Trophoblast cell (in vitro differentiated cells and primary cell): Measurements from ENCODE around the gene ZNF574.

Source experiments
- DNase-seq, 2 donors: peaks; one replicate each; pipeline ENCODE4 v3.0.0-alpha.2; 2016
- H2AFZ ChIP-seq: 2 replicates; pipeline ENCODE4 v1.6.1; 2013; ENCODE audit warnings: low read length, moderate library complexity, mild to moderate bottlenecking; ENCODE audit not compliant: insufficient read depth, poor library complexity
- H2AK5ac ChIP-seq: 2 replicates; pipeline ENCODE4 v1.6.1; 2013; ENCODE audit warnings: mild to moderate bottlenecking, low read length
- H2BK120ac ChIP-seq: 2 replicates; pipeline ENCODE4 v1.6.1; 2013; ENCODE audit warnings: low read length, mild to moderate bottlenecking, moderate library complexity; ENCODE audit not compliant: insufficient read depth, poor library complexity
- H2BK12ac ChIP-seq: 2 replicates; pipeline ENCODE4 v1.6.1; 2013; ENCODE audit warnings: mild to moderate bottlenecking, low read length, moderate library complexity
- H2BK5ac ChIP-seq: 2 replicates; pipeline ENCODE4 v1.6.1; 2013; ENCODE audit warnings: low read length, low read depth, moderate library complexity, mild to moderate bottlenecking; ENCODE audit not compliant: poor library complexity
- H3K14ac ChIP-seq: 2 replicates; pipeline ENCODE4 v1.6.1; 2013; ENCODE audit warnings: mild to moderate bottlenecking, low read length
- H3K18ac ChIP-seq: 2 replicates; pipeline ENCODE4 v1.6.1; 2013; ENCODE audit warnings: mild to moderate bottlenecking, low read length
- H3K23ac ChIP-seq: 2 replicates; pipeline ENCODE4 v1.6.1; 2013; ENCODE audit warnings: low read length
- H3K27ac ChIP-seq: 2 replicates; pipeline ENCODE4 v1.5.1; 2013; ENCODE audit warnings: low read depth, mild to moderate bottlenecking, inconsistent platforms, low read length, moderate library complexity
- H3K27me3 ChIP-seq: 2 replicates; pipeline ENCODE4 v1.6.1; 2013; ENCODE audit warnings: inconsistent platforms, mild to moderate bottlenecking, low read length, moderate library complexity; ENCODE audit not compliant: insufficient read depth
- H3K36me3 ChIP-seq, 2 experiments: 1 replicate in 1 of 2; 2 replicates in 1 of 2; pipeline ENCODE4 v1.6.1; 2013; ENCODE audit warnings: low read length in 2 of 2, mild to moderate bottlenecking in 2 of 2, moderate library complexity in 1 of 2; ENCODE audit not compliant: insufficient read depth in 2 of 2, control insufficient read depth in 1 of 2
- H3K4ac ChIP-seq: 2 replicates; pipeline ENCODE4 v1.6.1; 2013; ENCODE audit warnings: low read depth, mild to moderate bottlenecking, low read length, moderate library complexity
- H3K4me1 ChIP-seq, 2 experiments: 1 replicate in 1 of 2; 2 replicates in 1 of 2; pipeline ENCODE4 v1.6.1; 2013; ENCODE audit warnings: low read length in 2 of 2, mild to moderate bottlenecking in 2 of 2, moderate library complexity in 1 of 2; ENCODE audit not compliant: insufficient read depth in 2 of 2, control insufficient read depth in 1 of 2
- H3K4me2 ChIP-seq: 2 replicates; pipeline ENCODE4 v1.6.1; 2013; ENCODE audit warnings: inconsistent platforms, mild to moderate bottlenecking, low read length, moderate library complexity
- H3K4me3 ChIP-seq: 2 replicates; pipeline ENCODE4 v1.5.1; 2013; ENCODE audit warnings: mild to moderate bottlenecking, low read depth, low read length, inconsistent platforms
- H3K79me1 ChIP-seq: one replicate; pipeline ENCODE4 v1.6.1; 2013; ENCODE audit warnings: low read length
- H3K79me2 ChIP-seq: 2 replicates; pipeline ENCODE4 v1.6.1; 2013; ENCODE audit warnings: low read length, mild to moderate bottlenecking; ENCODE audit not compliant: control insufficient read depth, insufficient read depth, poor library complexity
- H3K9ac ChIP-seq: 2 replicates; pipeline ENCODE4 v1.6.1; 2013; ENCODE audit warnings: mild to moderate bottlenecking, low read length
- H3K9me3 ChIP-seq: 2 replicates; pipeline ENCODE4 v1.6.1; 2013; ENCODE audit warnings: low read depth, mild to moderate bottlenecking, control low read depth, inconsistent platforms, low read length; ENCODE audit not compliant: insufficient read depth
- H4K12ac ChIP-seq: 2 replicates; pipeline ENCODE4 v1.6.1; 2013; ENCODE audit warnings: low read depth, mild to moderate bottlenecking, low read length, moderate library complexity
- H4K8ac ChIP-seq: 2 replicates; pipeline ENCODE4 v1.6.1; 2013; ENCODE audit warnings: low read depth, mild to moderate bottlenecking, low read length, moderate library complexity
- H4K91ac ChIP-seq: one replicate; pipeline ENCODE4 v1.6.1; 2013; ENCODE audit warnings: low read depth, mild to moderate bottlenecking, low read length, moderate library complexity
- WGBS: extraction: QIAGEN DNeasy Blood & Tissue Kit; methylation state at CpG from one replicate; pipeline ENCODE4 v1.1.7; 2013; ENCODE audit warnings: missing lambda C conversion rate; ENCODE audit not compliant: insufficient read length, insufficient coverage; ENCODE audit errors: extremely low coverage; 5-methylcytosine and 5-hydroxymethylcytosine counted together

Gene ZNF574

DNA sequence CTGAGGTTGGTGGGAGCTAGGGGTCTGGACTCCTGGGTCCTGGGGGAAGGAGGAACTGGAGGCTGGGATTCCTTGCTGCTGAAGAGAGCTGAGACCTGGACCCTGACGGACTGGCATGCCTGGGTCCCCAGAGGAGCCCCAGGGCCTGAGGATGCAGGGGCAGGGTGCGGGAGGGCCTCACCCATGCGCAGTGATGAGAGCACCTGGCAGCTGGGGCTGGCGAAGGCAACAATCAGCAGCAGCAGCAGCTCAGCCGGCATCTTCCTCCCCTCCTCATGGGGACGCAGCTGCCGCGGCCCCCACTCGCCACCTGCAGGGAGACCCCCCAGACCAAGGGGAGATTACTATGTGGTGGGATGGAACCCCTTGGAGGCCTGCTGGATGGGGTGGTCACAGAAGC, 10.5 kb upstream of the ZNF574 start:
- Histone ChIP-seq H3K4me3 (no peak overlapping the region), H3K27me3 (peaks cover 17% of the 10 kb centered on the region), H4K8ac (no peak overlapping the region), H3K4me2 (no peak overlapping the region), H3K36me3 (no peaks in the 10 kb centered on the region), H2AFZ (no peak overlapping the region), H2BK12ac (no peak overlapping the region), H3K9me3 (peaks cover 1% of the 10 kb centered on the region), H2BK5ac (no peak overlapping the region), H3K14ac (no peak overlapping the region), H2AK5ac (no peak overlapping the region), H3K4ac (no peak overlapping the region), H3K4me1 (no peaks in the 10 kb centered on the region), H4K91ac (no peak overlapping the region), H3K79me2 (no peaks in the 10 kb centered on the region), H2BK120ac (no peak overlapping the region), H3K27ac (no peak overlapping the region), H3K9ac (no peak overlapping the region), H3K23ac (no peak overlapping the region), H3K79me1 (no peaks in the 10 kb centered on the region), H3K18ac (no peak overlapping the region), H4K12ac (no peak overlapping the region)
- DNase-seq = no peak
- no CpG with 5 or more reads among the region's 9 CpGs for WGBS

DNA sequence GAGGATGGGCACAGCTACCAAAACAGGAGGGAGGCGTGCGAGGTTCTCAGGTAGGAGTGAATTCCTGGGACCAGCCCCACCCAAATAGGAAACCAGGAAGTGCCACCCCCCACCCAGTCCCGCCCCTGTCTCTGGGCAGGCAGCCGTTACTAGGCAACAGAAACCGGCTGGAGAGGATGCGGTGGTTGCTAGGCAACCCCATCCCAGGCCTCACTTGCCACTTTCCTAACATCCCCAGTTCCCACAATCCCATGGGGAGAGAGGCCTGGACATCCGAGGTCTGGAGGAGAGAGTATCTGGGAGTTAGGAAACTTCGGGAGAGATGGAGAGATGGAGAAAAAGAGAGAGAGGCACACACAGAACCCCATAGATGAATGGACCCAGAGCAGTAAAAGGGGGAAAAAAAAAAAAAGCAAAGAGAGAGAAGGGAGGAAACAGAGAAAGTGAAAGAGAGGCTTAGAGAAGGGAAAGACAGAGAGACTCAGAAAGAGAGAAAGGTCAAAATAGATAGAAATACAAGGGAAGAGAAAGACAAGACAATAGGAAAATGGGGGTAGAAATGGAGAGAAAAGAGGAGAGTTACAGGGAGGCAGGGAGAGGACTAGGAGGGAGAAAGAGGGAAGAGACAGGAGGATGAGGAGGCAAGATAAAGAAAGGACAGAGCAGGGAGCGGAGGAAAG, 9.8 kb upstream of the ZNF574 start:
- no peak for DNase-seq

DNA sequence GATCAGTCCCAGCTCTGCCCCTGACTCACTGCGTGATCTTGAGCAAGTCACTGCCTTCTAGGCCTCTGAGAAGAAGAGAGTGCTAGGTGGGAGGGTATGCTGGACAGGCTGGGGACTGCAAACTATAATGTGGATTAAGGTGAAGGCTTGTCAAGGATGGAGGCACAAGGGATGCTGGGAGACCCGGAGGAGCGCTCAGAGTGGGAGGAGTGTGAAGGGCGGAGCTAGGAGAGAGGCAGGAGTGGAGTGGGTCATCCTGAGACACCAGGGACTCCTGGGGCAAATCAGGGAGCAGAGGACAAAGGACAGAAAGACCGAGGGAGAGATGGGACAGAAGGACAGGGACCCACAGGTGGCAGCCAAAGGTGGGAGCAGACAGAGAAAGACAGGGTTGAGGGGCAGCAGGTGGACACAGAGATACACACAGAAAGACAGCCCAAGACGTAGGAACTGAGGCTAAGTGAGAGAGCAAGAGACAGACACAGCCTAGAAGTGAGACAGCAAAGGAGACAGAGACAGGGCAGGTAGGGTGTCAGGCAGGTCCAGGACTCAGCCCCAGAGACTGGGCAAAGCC, 8.6 kb upstream of the ZNF574 start:
- DNase-seq = no peak
- H3K79me1 ChIP-seq = no peaks in the 10 kb centered on the region
- no peak overlapping the region for H3K27ac ChIP-seq
- H3K23ac ChIP-seq = no peak overlapping the region
- H2BK120ac ChIP-seq = no peak overlapping the region
- H3K4me2 ChIP-seq = no peak overlapping the region
- H2BK5ac ChIP-seq = no peak overlapping the region
- no peak overlapping the region for H3K14ac ChIP-seq
- H3K9ac ChIP-seq = no peak overlapping the region
- H2AK5ac ChIP-seq = no peak overlapping the region
- no peak overlapping the region for H2BK12ac ChIP-seq
- H3K36me3 ChIP-seq = no peaks in the 10 kb centered on the region
- no peak overlapping the region for H3K18ac ChIP-seq
- H4K8ac ChIP-seq = no peak overlapping the region
- no peaks in the 10 kb centered on the region for H3K4me1 ChIP-seq
- no peaks in the 10 kb centered on the region for H3K79me2 ChIP-seq
- no peak overlapping the region for H4K91ac ChIP-seq
- no CpG with 5 or more reads among the region's 6 CpGs for WGBS
- H3K4me3 ChIP-seq = no peak overlapping the region
- H3K9me3 ChIP-seq = no peaks in the 10 kb centered on the region
- H3K27me3 ChIP-seq = peaks cover 17% of the 10 kb centered on the region
- no peak overlapping the region for H4K12ac ChIP-seq
- H3K4ac ChIP-seq = no peak overlapping the region
- H2AFZ ChIP-seq = no peak overlapping the region

More for the DNA sequence above, 9.8 kb upstream of the ZNF574 start:
- H3K27me3 ChIP-seq = peaks cover 17% of the 10 kb centered on the region
- no peak overlapping the region for H2AK5ac ChIP-seq
- no peaks in the 10 kb centered on the region for H3K4me1 ChIP-seq
- no peaks in the 10 kb centered on the region for H3K79me1 ChIP-seq
- no peak overlapping the region for H3K23ac ChIP-seq
- WGBS = no CpG with 5 or more reads among the region's 9 CpGs
- H4K12ac ChIP-seq = no peak overlapping the region
- no peak overlapping the region for H3K27ac ChIP-seq
- H2BK12ac ChIP-seq = no peak overlapping the region
- H3K79me2 ChIP-seq = no peaks in the 10 kb centered on the region
- H2BK5ac ChIP-seq = no peak overlapping the region
- no peak overlapping the region for H4K91ac ChIP-seq
- H2BK120ac ChIP-seq = no peak overlapping the region
- no peak overlapping the region for H3K9ac ChIP-seq
- H4K8ac ChIP-seq = no peak overlapping the region
- peaks cover 1% of the 10 kb centered on the region for H3K9me3 ChIP-seq
- no peak overlapping the region for H3K18ac ChIP-seq
- no peaks in the 10 kb centered on the region for H3K36me3 ChIP-seq
- no peak overlapping the region for H3K4ac ChIP-seq
- H3K4me3 ChIP-seq = no peak overlapping the region
- no peak overlapping the region for H2AFZ ChIP-seq
- no peak overlapping the region for H3K14ac ChIP-seq
- H3K4me2 ChIP-seq = no peak overlapping the region

DNA sequence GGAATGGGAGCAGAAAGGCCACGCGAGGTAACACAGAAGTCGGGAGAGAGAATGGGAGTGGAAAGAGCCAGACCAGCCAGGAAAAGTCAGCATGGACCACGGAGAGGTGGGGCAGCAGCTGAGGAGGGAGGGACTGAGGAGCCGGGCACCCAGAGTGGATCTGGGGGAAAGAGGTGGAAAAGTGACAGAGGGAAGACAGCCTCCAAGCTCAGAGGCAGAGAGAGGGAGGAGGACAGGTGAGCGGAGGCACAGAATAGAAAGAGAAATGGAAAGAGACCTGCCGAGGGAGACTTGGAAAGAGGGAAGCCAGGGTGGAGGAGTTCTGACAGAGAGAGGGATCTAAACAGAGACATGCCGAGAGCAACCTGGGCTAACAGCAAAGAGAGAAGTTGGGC, 7.6 kb upstream of the ZNF574 start:
- no peak overlapping the region for H2BK12ac ChIP-seq
- no peak overlapping the region for H2AFZ ChIP-seq
- H3K27me3 ChIP-seq = peaks cover 17% of the 10 kb centered on the region
- H4K91ac ChIP-seq = no peak overlapping the region
- H4K12ac ChIP-seq = no peak overlapping the region
- no peak overlapping the region for H4K8ac ChIP-seq
- H3K23ac ChIP-seq = no peak overlapping the region
- H3K18ac ChIP-seq = no peak overlapping the region
- H3K4ac ChIP-seq = no peak overlapping the region
- no peak overlapping the region for H3K4me3 ChIP-seq
- H3K4me1 ChIP-seq = peaks cover 3 to 6% of the 10 kb centered on the region in 2 experiments
- no peak overlapping the region for H2BK120ac ChIP-seq
- H2BK5ac ChIP-seq = no peak overlapping the region
- WGBS = no CpG with 5 or more reads among the region's 8 CpGs
- no peak overlapping the region for H2AK5ac ChIP-seq
- H3K14ac ChIP-seq = no peak overlapping the region
- H3K27ac ChIP-seq = no peak overlapping the region
- H3K36me3 ChIP-seq = no peaks in the 10 kb centered on the region
- H3K4me2 ChIP-seq = no peak overlapping the region
- no peaks in the 10 kb centered on the region for H3K9me3 ChIP-seq
- no peaks in the 10 kb centered on the region for H3K79me2 ChIP-seq
- no peak for DNase-seq
- no peaks in the 10 kb centered on the region for H3K79me1 ChIP-seq
- no peak overlapping the region for H3K9ac ChIP-seq
